MG63 (cell line): ENCODE data around the gene ADAMTSL1. TPM values are rescaled to one million over a fixed set of nuclear protein-coding genes. Genes with fewer than 3 reads are reported as not detected.
A peak's percentile ranks its signal among the peaks of the same experiment; 100 is the strongest.

Source experiments
- DNase-seq: peaks from one replicate; pipeline ENCODE4 v3.0.0-alpha.2; 2020
- H3K27me3 ChIP-seq: fragments of 250-450 bp; sonication (Bioruptor Pico); 2 replicates; pipeline ENCODE4 v1.5.1; 2020; ENCODE audit warnings: mild to moderate bottlenecking, moderate library complexity
- H3K36me3 ChIP-seq: fragments of 250-450 bp; sonication (Bioruptor Pico); 2 replicates; pipeline ENCODE4 v1.5.1; 2020; ENCODE audit warnings: mild to moderate bottlenecking, moderate library complexity
- H3K4me3 ChIP-seq: fragments of 250-450 bp; sonication (Bioruptor Pico); 2 replicates; pipeline ENCODE4 v1.5.1; 2020; ENCODE audit warnings: mild to moderate bottlenecking, moderate library complexity
- H3K9me3 ChIP-seq: fragments of 250-450 bp; sonication (Bioruptor Pico); 2 replicates; pipeline ENCODE4 v1.5.1; 2020; ENCODE audit warnings: mild to moderate bottlenecking, moderate library complexity
- total RNA-seq: library from RNA; depleted of rRNA; stranded (reverse); fragments of >200 nt; shearing (Covaris generic); gene quantifications from 2 replicates; pipeline ENCODE4 v1.2.3, GENCODE V29; 2014; ENCODE audit warnings: low replicate concordance

The ADAMTSL1 gene
- total RNA-seq, 1 experiment from 2014 or later, result 62.9 TPM

DNA sequence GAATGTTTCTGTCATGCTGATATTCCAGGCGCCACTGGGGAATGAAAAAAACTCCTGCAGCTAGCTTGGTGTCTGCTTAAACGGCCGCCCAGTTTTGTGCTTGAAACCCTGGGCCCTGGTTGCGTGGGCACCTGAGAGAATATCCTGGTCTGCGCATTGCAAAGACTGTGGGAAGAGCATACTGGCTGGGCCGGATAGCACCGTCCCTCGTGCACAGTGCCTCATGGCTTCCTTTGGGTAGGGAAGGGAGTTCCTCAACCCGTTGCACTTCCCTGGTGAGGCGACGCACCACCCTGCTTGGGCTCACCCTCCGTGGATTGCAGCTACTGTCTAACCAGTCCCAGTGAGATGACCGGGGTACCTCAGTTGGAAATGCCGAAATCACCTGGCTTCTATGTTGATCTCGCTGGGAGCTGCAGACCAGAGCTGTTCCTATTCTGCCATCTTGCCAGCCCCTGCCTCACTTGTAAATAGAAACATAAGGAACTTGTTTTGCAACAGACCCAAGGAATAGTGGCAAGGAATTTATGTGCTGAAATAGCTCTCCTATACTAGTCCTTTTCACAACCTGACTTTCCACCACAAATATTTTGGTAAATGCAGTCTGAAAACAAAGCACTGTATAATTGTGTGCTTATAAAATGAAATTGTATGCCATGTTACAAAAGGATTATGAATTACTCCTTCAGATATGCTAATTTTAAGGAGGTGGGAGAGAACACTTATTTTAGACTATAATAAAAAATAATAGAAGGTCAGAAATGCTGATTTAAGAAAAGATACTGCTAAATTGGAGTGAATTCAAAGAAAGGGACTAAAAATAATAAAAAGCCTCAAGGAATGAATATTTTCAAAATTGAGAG, 90.3 kb downstream of the ADAMTSL1 start:
- Histone ChIP-seq H3K4me3 (no peak overlapping the region), H3K36me3 (0 out of 2 replicates have a peak, but pooled peaks cover 4% of the 10 kb centered on the region), H3K27me3 (no peaks in the 10 kb centered on the region), H3K9me3 (peaks cover 24% of the 10 kb centered on the region)
- DNase-seq, result no peak

- no peak overlapping the region for H3K4me3 ChIP-seq
- H3K36me3 ChIP-seq, result peaks cover 7% of the 10 kb centered on the region; the same call in 1 of the 2 replicates
- peaks cover 16% of the 10 kb centered on the region for H3K9me3 ChIP-seq
- H3K27me3 ChIP-seq, result no peaks in the 10 kb centered on the region
- no peak for DNase-seq
Observed at GRCh38 chr9:18566121-18566520, 92.2 kb downstream of the ADAMTSL1 start.

DNA sequence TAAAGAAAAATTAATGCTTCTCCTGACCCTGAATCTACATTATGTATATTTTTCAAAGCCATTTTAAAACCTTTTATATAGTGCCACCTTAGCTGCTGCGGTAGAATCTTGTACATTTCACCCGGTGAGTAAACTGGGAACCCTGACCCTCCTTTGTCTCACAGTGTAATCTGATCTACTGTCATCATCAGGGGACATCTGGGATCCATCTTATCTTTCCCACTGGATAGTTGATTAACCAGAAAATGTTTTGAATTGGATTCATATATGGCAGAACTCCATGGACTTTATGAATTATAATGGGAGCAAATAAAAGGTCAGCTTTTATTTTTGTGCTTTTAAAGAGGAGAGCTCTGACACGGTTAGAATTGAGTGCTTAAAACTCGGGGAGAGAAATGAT, 95.0 kb downstream of the ADAMTSL1 start:
- DNase-seq, result no peak
- no peaks in the 10 kb centered on the region for H3K27me3 ChIP-seq
- H3K36me3 ChIP-seq, result peaks cover 10% of the 10 kb centered on the region
- H3K9me3 ChIP-seq, result no peaks in the 10 kb centered on the region
- H3K4me3 ChIP-seq, result no peak overlapping the region

DNA sequence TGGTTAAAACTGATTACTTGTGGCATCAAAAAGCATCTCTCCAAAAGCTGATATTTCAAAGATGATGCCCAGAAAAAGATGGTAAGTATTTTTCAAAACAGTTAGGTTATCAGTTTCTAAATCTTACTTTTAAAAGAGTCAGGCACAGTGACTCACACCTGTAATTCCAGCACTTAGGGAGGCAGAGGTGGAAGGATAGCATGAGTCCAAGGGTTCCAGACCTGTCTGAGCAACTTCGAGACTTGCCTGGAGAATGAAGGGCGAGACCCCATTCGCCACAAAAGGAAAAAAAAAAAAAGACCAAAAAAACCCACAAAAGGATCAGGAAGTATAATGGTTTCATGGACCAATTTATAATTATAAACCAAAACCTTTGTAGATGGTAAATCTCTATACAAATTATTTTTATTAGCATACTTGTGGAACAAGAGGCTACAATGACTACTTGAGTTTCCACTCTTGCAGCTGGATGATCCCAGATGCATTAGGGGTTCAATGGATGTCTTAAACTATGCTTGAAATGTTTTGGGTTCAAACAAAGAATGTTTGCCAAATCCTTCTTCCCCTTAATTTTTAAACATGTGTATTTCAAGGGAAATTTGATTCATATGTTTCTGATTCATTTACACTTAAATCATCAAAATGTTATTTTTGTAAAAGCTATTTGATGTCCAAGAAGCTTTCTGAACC, 96.1 kb downstream of the ADAMTSL1 start:
- Histone ChIP-seq H3K4me3 (no peak overlapping the region), H3K27me3 (no peaks in the 10 kb centered on the region), H3K9me3 (no peaks in the 10 kb centered on the region), H3K36me3 (peaks cover 19% of the 10 kb centered on the region)
- no peak for DNase-seq

DNA sequence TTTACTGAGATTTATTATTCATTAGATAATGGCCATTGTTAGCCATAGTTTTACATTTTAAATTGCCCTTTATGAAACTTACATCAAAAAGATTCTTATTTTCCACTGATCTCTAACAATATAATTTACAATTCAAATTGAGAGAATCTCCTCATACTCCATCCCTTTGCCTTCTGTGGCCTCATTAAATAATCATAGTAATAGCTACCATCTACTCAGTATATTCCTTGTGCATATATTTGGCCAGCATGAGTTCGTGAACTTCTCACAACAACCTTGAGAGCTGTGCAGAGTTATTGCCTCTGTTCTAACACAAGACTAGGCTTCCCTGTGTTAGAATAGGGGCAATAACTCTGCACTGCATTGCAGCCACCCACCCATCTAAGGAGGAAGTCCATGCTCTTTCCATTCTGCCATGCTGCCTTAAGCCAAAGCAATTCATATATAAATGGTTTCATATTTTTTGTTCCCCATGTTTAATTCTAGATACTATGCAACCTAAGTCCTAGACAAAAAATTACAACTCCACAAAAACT, 99.1 kb downstream of the ADAMTSL1 start:
- H3K4me3 ChIP-seq, result no peak overlapping the region
- no peaks in the 10 kb centered on the region for H3K9me3 ChIP-seq
- H3K36me3 ChIP-seq, result peaks cover 31% of the 10 kb centered on the region
- DNase-seq, result no peak
- no peaks in the 10 kb centered on the region for H3K27me3 ChIP-seq

DNA sequence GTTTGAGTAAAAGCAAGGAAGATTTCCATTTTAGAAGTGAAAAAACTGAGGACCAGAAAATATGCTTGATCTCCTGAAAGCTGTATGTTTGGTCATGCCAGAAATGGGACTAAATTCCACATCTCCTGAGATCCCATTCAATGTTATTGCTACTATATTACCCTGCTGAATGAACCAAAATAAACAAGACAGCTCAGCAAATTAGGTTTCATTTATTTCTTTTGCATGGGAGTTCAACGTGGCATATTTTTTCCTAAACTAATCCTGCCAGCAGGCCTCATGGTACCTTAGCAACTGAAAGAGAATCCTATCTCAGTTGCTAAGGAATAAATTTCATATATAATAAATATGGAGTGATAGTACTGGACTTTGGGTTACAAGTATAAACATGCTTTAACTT, 101.7 kb downstream of the ADAMTSL1 start:
- no peak overlapping the region for H3K4me3 ChIP-seq
- H3K9me3 ChIP-seq, result no peaks in the 10 kb centered on the region
- no peak for DNase-seq
- H3K27me3 ChIP-seq, result no peaks in the 10 kb centered on the region
- peaks cover 32% of the 10 kb centered on the region for H3K36me3 ChIP-seq

DNA sequence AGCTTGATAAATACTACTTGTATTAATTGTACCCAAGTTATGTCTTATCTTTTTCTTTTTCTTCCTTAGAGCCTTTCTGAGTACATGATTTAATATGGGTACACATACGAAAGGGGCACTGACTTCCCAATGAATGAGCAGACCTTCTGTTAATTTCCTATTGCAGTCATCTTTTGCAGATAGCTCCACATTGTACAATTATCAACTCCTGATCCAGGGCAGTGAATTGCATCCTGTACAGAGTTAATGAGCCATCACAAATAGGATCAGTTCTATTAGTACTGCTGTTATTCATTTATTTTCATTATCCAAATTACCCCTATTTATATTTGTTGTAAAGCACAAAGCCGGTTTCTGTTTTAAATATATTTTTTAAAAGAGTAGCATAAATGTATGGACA, 105.6 kb downstream of the ADAMTSL1 start:
- Histone ChIP-seq H3K27me3 (no peaks in the 10 kb centered on the region), H3K36me3 (peaks cover 49% of the 10 kb centered on the region), H3K9me3 (peaks cover 9% of the 10 kb centered on the region; the same call in 1 of the 2 replicates), H3K4me3 (no peak overlapping the region)
- DNase-seq, result no peak

DNA sequence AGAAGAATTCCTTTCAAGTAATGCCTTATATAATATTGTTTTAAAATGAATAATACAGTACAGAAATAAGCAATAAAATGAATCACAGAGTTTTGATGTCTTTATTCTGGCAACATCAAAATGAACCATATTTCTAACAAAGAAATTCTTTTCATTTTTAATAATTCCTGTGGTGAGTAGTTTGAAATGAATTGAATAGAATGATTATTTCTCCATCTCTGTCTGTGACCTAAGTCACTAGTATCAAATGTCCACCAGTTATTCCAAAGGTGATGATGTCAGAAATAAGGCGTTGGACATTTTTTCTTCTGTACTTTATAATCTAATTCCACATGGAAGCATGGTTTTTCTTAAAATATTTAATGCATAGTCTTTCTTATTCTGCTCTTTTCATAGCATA, 106.2 kb downstream of the ADAMTSL1 start:
- no peak for DNase-seq
- Histone ChIP-seq H3K36me3 (peaks cover 46% of the 10 kb centered on the region), H3K27me3 (no peaks in the 10 kb centered on the region), H3K4me3 (no peak overlapping the region), H3K9me3 (peaks cover 9% of the 10 kb centered on the region; the same call in 1 of the 2 replicates)

- H3K9me3 ChIP-seq, result peaks cover 25% of the 10 kb centered on the region
- H3K27me3 ChIP-seq, result no peaks in the 10 kb centered on the region
- no peak for DNase-seq
- no peak overlapping the region for H3K4me3 ChIP-seq
- peaks cover 35% of the 10 kb centered on the region for H3K36me3 ChIP-seq
Observed at GRCh38 chr9:18585996-18586395, 112.0 kb downstream of the ADAMTSL1 start.

- Histone ChIP-seq H3K4me3 (no peak overlapping the region), H3K36me3 (peaks cover 31% of the 10 kb centered on the region), H3K9me3 (peaks cover 33% of the 10 kb centered on the region), H3K27me3 (no peaks in the 10 kb centered on the region)
- DNase-seq, result no peak
Observed at GRCh38 chr9:18588002-18588401, 114.0 kb downstream of the ADAMTSL1 start.

DNA sequence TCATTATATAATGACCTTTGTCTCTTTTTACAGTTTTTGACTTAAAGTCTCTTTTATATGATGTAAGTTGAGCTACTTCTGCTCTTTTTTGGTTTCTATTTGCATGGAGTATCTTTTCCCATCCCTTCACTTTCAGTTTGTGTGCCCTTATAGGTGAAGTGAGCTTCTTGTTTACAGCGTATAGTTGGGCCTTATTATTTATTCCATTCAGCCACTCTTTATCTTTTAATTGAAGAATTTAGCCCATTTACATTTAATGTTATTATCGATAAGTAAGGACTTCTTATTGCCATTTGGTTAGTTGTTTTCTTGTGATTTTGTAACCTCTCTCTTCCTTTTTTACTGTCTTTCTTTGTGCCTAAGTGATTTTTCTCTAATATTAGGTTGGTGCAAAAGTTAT, 117.3 kb downstream of the ADAMTSL1 start:
- no peak for DNase-seq
- H3K4me3 ChIP-seq, result no peak overlapping the region
- peaks cover 26% of the 10 kb centered on the region for H3K36me3 ChIP-seq
- no peaks in the 10 kb centered on the region for H3K27me3 ChIP-seq
- H3K9me3 ChIP-seq, result peaks cover 29% of the 10 kb centered on the region

DNA sequence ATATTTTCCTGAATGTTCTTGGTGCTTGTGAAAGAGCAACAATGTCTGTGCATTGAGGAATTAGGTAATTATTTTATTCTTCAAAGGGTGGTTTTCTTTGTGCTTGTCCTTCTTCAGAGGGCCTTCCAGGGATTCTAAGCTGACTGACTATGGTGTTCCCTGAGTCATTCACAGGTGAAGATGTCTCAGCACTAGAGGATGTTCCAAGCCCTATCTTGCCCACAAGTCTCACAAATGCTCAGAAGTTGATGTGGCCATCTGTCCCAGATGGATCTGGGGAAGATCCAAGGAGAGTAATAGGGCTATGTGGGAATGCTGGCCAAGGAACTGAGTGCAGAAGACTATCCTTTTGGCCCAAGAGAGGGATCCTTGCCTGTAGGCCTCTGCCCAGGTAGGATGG, 120.9 kb downstream of the ADAMTSL1 start:
- Histone ChIP-seq H3K36me3 (peaks cover 28% of the 10 kb centered on the region), H3K4me3 (no peak overlapping the region), H3K9me3 (peaks cover 23% of the 10 kb centered on the region), H3K27me3 (no peaks in the 10 kb centered on the region)
- no peak for DNase-seq

DNA sequence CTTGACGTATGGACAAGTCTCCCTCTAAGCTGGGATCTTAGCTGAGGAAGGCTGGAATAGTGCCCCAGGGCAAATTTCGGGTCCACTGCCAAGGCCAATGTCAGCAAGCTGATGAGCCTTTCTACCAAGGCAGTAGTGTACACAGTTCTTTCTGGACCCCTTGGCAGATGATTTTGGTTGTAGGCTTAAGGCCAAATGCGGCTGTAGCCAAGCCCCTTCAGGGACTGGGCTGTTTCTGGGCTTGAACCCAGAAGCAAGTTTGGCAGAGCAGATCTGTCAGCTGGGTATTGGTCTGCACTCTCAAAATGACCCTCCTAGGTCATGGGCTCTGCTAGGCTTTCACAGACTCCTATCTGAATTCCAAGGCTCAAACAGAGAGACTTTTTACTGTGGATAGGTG, 121.6 kb downstream of the ADAMTSL1 start:
- Histone ChIP-seq H3K27me3 (no peaks in the 10 kb centered on the region), H3K4me3 (no peak overlapping the region), H3K36me3 (peaks cover 28% of the 10 kb centered on the region), H3K9me3 (peaks cover 17% of the 10 kb centered on the region)
- peak; percentile 80 for DNase-seq

DNA sequence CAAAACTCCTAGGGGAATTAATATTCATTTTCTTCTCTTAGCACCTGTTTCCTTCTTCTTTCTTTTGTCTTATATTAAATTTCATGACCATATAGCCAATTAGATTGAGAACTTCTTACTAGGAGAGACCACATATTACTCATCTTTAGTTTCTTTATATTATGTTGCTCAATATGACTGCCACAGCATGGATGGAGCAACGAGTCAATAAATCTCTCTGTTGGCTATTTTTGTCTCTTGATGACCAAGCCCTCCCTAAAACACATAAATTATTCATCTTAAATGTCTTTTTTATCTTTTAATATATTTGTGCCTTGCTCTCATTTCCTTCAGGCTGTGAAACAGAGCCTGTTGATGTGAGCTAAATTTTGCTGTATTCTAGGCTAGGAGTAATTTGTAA, 123.0 kb downstream of the ADAMTSL1 start:
- Histone ChIP-seq H3K9me3 (peaks cover 3% of the 10 kb centered on the region; the same call in 1 of the 2 replicates), H3K36me3 (peaks cover 20% of the 10 kb centered on the region), H3K27me3 (no peaks in the 10 kb centered on the region), H3K4me3 (no peak overlapping the region)
- DNase-seq, result no peak

DNA sequence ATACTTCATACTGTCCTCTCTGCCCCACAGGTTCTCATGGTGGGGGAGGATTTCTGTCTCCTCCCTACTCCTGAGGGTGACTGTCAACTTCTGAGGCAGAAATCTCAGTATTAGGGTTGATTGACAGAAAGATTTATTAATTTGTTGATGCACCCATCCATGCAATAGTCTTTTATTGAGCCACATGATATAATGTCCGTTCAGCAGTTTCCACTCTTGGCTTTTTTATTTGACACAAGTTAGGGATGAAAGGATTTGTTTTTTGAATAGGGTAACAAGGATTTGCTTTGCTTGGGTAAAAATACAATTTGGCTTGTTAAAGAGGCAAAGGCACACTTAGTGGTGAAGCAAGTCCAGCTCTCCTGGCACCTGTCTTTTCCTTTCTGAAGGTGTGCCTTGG, 125.0 kb downstream of the ADAMTSL1 start:
- Histone ChIP-seq H3K36me3 (peaks cover 30% of the 10 kb centered on the region), H3K27me3 (no peaks in the 10 kb centered on the region), H3K4me3 (no peak overlapping the region), H3K9me3 (peaks cover 5% of the 10 kb centered on the region; the same call in 1 of the 2 replicates)
- no peak for DNase-seq

DNA sequence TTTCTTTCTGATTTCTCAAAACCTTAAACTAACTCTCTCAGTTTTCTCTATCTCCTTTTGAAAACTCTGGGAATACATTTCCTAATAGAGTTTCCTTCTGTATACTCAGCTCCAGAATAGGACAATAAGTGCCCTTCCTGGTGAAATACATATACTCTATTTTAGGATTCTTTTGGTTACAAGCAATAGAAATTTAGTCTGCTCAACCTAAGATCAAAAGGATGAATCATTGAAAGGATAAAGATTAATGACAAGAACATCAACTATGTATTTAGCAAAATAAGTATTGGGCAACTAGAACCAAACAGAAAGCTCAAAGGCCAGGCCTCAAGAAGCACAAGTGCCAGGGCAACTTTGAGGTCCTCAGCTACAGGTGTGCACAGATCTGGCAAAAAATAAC, 127.1 kb downstream of the ADAMTSL1 start:
- no peak for DNase-seq
- Histone ChIP-seq H3K4me3 (no peak overlapping the region), H3K36me3 (peaks cover 33% of the 10 kb centered on the region), H3K9me3 (peaks cover 5% of the 10 kb centered on the region; the same call in 1 of the 2 replicates), H3K27me3 (no peaks in the 10 kb centered on the region)

DNA sequence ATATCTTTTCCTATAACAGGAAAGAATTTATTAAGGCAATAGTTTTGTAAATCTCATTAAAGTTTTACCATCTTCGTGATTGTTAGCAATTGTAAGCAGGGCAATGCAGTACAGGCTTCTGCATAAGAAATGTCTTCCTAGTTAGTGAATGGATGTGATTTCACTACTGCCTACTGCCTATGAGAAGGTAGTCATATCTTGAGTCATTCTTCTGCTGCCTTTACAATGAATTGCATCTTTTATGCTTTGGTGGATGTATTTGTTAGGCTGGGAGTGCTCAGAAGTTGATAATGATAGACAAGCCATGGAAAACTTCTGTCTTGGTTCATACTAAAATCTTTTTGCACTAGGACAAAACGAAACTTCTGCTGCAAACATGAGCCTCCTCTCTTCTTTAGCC, 128.0 kb downstream of the ADAMTSL1 start:
- no peak overlapping the region for H3K4me3 ChIP-seq
- peaks cover 5% of the 10 kb centered on the region; the same call in 1 of the 2 replicates for H3K9me3 ChIP-seq
- DNase-seq, result no peak
- no peaks in the 10 kb centered on the region for H3K27me3 ChIP-seq
- peaks cover 31% of the 10 kb centered on the region for H3K36me3 ChIP-seq
